ENCODE measurements around the gene SUFU. TPM values are rescaled to one million over a fixed set of nuclear protein-coding genes. Genes with fewer than 3 reads are reported as not detected.

SUFU gene
- total and polyA plus RNA-seq, 2 of the 13 experiments (the other 11 are each of a cell fraction or from before 2014, with no cell fraction given) = 2.9 to 5.5 TPM

DNA sequence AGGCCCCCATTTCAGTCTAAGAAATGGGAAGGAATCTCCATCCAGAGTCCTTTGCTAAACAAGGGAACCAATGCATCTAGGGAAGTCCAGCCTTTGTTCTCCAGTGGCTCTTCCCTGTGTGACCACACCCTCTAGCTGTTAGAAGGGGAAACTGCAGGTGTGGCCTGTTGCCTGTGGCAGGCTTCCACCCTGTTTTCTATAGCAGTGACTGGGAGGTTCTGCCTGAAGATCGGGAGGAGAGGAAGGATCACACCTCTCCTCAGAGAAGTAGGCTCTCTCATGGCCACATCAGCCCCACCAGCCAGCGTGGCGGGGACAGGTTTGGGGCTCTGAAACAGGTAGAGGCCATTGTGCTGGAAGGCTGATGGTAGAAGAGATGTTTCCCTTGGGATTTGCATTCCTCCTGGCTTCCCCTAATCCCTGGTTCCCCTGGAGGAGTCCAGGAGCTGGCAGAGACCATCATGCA lies 92.8 kb downstream of the SUFU start (continued):
- TF ChIP-seq THAP11 (CRISPR knock-in tag; IDR thresholded peaks at IDR 0.05) = peak; percentile 68
- TF ChIP-seq ARID2 (CRISPR knock-in tag; IDR thresholded peaks at IDR 0.05; ENCODE audit: borderline replicate concordance) = no peak
- 0 out of 2 replicates have a peak, but pooled peaks have one; percentile 7 for TF ChIP-seq ZMYM4 (CRISPR knock-in tag; IDR thresholded peaks at IDR 0.05)
- TF ChIP-seq, protein P1, sequence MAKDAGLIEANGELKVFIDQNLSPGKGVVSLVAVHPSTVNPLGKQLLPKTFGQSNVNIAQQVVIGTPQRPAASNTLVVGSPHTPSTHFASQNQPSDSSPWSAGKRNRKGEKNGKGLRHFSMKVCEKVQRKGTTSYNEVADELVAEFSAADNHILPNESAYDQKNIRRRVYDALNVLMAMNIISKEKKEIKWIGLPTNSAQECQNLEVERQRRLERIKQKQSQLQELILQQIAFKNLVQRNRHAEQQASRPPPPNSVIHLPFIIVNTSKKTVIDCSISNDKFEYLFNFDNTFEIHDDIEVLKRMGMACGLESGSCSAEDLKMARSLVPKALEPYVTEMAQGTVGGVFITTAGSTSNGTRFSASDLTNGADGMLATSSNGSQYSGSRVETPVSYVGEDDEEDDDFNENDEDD (CRISPR knock-in tag; IDR thresholded peaks at IDR 0.05; ENCODE audit: borderline replicate concordance) = 0 out of 2 replicates have a peak, but pooled peaks have one; percentile 20
- TF ChIP-seq, protein P2, sequence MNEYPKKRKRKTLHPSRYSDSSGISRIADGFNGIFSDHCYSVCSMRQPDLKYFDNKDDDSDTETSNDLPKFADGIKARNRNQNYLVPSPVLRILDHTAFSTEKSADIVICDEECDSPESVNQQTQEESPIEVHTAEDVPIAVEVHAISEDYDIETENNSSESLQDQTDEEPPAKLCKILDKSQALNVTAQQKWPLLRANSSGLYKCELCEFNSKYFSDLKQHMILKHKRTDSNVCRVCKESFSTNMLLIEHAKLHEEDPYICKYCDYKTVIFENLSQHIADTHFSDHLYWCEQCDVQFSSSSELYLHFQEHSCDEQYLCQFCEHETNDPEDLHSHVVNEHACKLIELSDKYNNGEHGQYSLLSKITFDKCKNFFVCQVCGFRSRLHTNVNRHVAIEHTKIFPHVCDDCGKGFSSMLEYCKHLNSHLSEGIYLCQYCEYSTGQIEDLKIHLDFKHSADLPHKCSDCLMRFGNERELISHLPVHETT (CRISPR knock-in tag; conservative IDR thresholded peaks at IDR 0.05) = no peak
- no peak for TF ChIP-seq NR1H2 (CRISPR knock-in tag; IDR thresholded peaks at IDR 0.05; ENCODE audit: borderline replicate concordance, low read depth)
- TF ChIP-seq, protein P3, sequence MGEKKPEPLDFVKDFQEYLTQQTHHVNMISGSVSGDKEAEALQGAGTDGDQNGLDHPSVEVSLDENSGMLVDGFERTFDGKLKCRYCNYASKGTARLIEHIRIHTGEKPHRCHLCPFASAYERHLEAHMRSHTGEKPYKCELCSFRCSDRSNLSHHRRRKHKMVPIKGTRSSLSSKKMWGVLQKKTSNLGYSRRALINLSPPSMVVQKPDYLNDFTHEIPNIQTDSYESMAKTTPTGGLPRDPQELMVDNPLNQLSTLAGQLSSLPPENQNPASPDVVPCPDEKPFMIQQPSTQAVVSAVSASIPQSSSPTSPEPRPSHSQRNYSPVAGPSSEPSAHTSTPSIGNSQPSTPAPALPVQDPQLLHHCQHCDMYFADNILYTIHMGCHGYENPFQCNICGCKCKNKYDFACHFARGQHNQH (CRISPR knock-in tag; IDR thresholded peaks at IDR 0.05) = 0 out of 2 replicates have a peak, but pooled peaks have one; percentile 69
- peak; percentile 50; the same call in 1 of the 2 replicates for TF ChIP-seq ZFX (CRISPR knock-in tag; IDR thresholded peaks at IDR 0.05; ENCODE audit: low read depth)
- TF ChIP-seq ATF1 (CRISPR knock-in tag; IDR thresholded peaks at IDR 0.05) = no peak
- peak; percentile 46; the same call in 1 of the 2 replicates for TF ChIP-seq KDM3A (CRISPR knock-in tag; IDR thresholded peaks at IDR 0.05; ENCODE audit: low read depth)
- 0 out of 2 replicates have a peak, but pooled peaks have one; percentile 54 for TF ChIP-seq ZNF619 (CRISPR knock-in tag; IDR thresholded peaks at IDR 0.05)
- 0 out of 2 replicates have a peak, but pooled peaks have one; percentile 34 for TF ChIP-seq ZNF616 (CRISPR knock-in tag; IDR thresholded peaks at IDR 0.05; ENCODE audit: low read depth)
- 0 out of 2 replicates have a peak, but pooled peaks have one; percentile 17 for TF ChIP-seq HNF4A (CRISPR knock-in tag; IDR thresholded peaks at IDR 0.05)
- no peak for TF ChIP-seq ZNF510 (CRISPR knock-in tag; IDR thresholded peaks at IDR 0.05; ENCODE audit: low read depth)
- TF ChIP-seq ELF3 (CRISPR knock-in tag; IDR thresholded peaks at IDR 0.05) = peak; percentile 64
- no peak for TF ChIP-seq SOX5 (CRISPR knock-in tag; IDR thresholded peaks at IDR 0.05; ENCODE audit: borderline replicate concordance)
- TF ChIP-seq, protein P4, sequence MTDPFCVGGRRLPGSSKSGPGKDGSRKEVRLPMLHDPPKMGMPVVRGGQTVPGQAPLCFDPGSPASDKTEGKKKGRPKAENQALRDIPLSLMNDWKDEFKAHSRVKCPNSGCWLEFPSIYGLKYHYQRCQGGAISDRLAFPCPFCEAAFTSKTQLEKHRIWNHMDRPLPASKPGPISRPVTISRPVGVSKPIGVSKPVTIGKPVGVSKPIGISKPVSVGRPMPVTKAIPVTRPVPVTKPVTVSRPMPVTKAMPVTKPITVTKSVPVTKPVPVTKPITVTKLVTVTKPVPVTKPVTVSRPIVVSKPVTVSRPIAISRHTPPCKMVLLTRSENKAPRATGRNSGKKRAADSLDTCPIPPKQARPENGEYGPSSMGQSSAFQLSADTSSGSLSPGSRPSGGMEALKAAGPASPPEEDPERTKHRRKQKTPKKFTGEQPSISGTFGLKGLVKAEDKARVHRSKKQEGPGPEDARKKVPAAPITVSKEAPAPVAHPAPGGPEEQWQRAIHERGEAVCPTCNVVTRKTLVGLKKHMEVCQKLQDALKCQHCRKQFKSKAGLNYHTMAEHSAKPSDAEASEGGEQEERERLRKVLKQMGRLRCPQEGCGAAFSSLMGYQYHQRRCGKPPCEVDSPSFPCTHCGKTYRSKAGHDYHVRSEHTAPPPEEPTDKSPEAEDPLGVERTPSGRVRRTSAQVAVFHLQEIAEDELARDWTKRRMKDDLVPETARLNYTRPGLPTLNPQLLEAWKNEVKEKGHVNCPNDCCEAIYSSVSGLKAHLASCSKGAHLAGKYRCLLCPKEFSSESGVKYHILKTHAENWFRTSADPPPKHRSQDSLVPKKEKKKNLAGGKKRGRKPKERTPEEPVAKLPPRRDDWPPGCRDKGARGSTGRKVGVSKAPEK (CRISPR knock-in tag; IDR thresholded peaks at IDR 0.05; ENCODE audit: borderline replicate concordance) = no peak
- no peak for TF ChIP-seq ZNF430 (CRISPR knock-in tag; IDR thresholded peaks at IDR 0.05)
- TF ChIP-seq, protein P5, sequence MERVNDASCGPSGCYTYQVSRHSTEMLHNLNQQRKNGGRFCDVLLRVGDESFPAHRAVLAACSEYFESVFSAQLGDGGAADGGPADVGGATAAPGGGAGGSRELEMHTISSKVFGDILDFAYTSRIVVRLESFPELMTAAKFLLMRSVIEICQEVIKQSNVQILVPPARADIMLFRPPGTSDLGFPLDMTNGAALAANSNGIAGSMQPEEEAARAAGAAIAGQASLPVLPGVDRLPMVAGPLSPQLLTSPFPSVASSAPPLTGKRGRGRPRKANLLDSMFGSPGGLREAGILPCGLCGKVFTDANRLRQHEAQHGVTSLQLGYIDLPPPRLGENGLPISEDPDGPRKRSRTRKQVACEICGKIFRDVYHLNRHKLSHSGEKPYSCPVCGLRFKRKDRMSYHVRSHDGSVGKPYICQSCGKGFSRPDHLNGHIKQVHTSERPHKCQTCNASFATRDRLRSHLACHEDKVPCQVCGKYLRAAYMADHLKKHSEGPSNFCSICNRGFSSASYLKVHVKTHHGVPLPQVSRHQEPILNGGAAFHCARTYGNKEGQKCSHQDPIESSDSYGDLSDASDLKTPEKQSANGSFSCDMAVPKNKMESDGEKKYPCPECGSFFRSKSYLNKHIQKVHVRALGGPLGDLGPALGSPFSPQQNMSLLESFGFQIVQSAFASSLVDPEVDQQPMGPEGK (CRISPR knock-in tag; IDR thresholded peaks at IDR 0.05) = no peak
- TF ChIP-seq ETV6 (CRISPR knock-in tag; conservative IDR thresholded peaks at IDR 0.05) = no peak
- peak; percentile 79 for TF ChIP-seq RAD21 (CRISPR knock-in tag; IDR thresholded peaks at IDR 0.05)
- peak; percentile 17; the same call in 1 of the 2 replicates for TF ChIP-seq YEATS2 (CRISPR knock-in tag; IDR thresholded peaks at IDR 0.05; ENCODE audit: borderline replicate concordance)
- peak; percentile 44; the same call in 1 of the 2 replicates for TF ChIP-seq MIER2 (CRISPR knock-in tag; IDR thresholded peaks at IDR 0.05)

All from HepG2 (cell line).